ENCODE results near the gene PCBP3. TPM values are rescaled to one million over a fixed set of nuclear protein-coding genes. Genes with fewer than 3 reads are reported as not detected.
A peak's percentile ranks its signal among the peaks of the same experiment; 100 is the strongest.

PCBP3 gene
- total RNA-seq = 1 to 10 TPM; 1.9 to 2.2 TPM

DNA sequence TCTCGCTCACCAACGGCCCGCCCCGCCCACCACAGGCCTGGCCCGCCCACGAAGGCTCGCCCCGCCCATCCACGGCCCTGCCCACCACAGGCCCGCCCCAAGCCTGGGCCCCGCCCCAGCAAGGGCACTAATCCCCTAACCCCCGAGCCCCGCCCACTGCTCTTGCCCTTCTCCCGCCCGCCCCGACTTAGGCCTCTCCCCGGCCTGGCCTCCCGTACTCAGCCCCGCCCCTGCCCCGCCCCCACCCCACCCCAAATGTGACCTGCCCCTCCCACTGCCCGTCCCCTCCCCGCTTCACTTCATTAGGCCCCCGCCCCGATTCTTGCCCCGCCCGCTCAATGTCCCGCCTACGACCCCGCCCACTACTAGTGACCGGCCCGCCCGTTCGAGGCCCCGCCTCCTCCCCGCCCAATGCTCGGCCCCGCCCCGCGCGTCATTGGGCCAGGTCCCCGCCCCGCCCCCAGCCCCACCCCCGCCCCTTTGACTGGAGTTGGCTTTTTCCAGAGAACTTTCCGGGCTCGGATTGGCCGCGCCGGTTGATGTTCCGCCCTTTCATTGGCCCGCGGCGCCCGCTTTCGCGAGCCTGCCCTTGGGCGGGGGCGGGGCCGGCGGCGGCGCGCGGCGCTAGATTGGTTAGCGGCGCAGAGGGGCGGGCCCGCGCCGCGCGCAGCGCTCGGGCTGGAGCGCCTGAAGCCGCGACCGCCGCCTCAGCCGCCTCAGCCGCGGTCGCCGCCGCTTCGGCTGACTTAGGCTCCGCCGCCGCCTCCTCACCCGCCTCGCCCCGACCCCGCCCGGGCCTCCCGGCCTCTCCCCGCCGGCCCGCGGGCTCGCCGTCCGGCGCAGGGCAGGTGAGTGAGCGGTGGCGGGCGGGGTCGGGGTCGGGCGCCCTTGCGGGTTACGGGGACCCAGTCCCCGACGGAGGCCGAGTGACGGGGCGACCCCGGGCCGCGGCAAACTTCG lies at the start of gene PCBP3:
Gene PCBP3 (plus strand): TSS at position 705 of the 960 bp plus-strand sequence. CDS start 206,361 bp downstream, outside the sequence.
- peak within 1 kb of the TSS; percentile 71 for H3K4me3 Mint-ChIP-seq
- ChIA-PET CTCF (no interaction called here), POLR2A (no interaction called here)
- H3K27me3 Mint-ChIP-seq = peaks cover 15% of the 10 kb centered on the region
- no peaks in the 10 kb centered on the region for H3K9me3 Mint-ChIP-seq
- DNase-seq (peak; percentile 98), ATAC-seq (peak; percentile 87)
- peak within 1 kb of the TSS; percentile 34 for H3K27ac Mint-ChIP-seq
- no peaks in the 10 kb centered on the region for H3K36me3 Mint-ChIP-seq (ENCODE audit: low read depth)
- peaks cover 39% of the 10 kb centered on the region for H3K4me1 Mint-ChIP-seq (ENCODE audit: low read depth)
- intact Hi-C loops (cut with micrococcal nuclease) = no loop called here
- no peak for TF ChIP-seq CTCF (IDR thresholded peaks at IDR 0.05)

DNA sequence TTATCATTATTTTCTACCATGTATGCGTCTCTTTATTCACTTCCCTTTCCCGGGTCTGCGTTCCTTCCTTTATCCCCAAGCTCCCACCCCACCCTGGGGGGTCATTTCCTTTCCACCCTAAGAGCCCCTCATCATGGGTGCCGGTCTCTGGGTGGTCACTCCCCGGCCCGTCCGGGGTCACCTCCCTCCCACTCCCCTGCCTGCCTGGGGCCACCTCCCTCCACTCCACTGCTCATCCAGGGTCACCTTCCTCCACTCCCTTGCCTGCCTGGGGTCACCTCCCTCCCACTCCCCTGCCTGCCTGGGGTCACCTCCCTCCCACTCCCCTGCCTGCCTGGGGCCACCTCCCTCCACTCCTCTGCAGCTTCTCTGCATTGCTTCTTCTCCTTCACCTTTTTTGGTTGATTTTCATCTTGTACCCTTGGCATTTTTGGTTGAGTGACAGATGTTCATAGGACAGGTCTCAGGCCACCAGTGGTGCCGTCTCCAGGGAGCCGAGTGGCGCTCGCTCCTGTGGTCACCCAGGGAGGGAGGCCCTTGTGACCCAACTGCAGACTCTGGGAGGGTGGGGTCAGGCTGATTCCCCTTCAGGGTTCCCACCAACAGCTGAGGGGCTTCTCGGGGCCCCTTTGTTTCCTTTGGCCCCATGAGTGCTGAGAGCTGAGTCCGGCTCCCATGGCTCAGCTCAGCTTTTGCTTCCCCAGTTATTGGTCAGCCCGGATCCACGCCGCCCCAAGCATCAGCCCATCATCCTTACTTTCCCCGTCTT lies 48.6 kb upstream of the PCBP3 start:
- no peaks in the 10 kb centered on the region for H3K27me3 Mint-ChIP-seq
- ChIA-PET CTCF (interaction anchor here (0.8 to 2.5 kb wide), 4 partner anchors 20 to 225 kb away, joined by 3 to 15 read pairs (median 8); no protein-coding TSS in a partner anchor), POLR2A (interaction anchor here (1.5 kb wide), 1 partner anchor 224 kb away, joined by 3 read pairs; no protein-coding TSS in a partner anchor)
- H3K9me3 Mint-ChIP-seq = no peaks in the 10 kb centered on the region
- H3K4me1 Mint-ChIP-seq (ENCODE audit: low read depth) = peaks cover 20% of the 10 kb centered on the region
- H3K27ac Mint-ChIP-seq = peak overlapping the region; percentile 23
- no peak overlapping the region for H3K4me3 Mint-ChIP-seq
- no peak for TF ChIP-seq CTCF (IDR thresholded peaks at IDR 0.05)
- no peaks in the 10 kb centered on the region for H3K36me3 Mint-ChIP-seq (ENCODE audit: low read depth)
- intact Hi-C loops (cut with micrococcal nuclease) = loop anchor here (5.0 kb wide), 1 partner anchor 118 kb away; no protein-coding TSS in a partner anchor
- no peak for ATAC-seq
- no peak for DNase-seq

DNA sequence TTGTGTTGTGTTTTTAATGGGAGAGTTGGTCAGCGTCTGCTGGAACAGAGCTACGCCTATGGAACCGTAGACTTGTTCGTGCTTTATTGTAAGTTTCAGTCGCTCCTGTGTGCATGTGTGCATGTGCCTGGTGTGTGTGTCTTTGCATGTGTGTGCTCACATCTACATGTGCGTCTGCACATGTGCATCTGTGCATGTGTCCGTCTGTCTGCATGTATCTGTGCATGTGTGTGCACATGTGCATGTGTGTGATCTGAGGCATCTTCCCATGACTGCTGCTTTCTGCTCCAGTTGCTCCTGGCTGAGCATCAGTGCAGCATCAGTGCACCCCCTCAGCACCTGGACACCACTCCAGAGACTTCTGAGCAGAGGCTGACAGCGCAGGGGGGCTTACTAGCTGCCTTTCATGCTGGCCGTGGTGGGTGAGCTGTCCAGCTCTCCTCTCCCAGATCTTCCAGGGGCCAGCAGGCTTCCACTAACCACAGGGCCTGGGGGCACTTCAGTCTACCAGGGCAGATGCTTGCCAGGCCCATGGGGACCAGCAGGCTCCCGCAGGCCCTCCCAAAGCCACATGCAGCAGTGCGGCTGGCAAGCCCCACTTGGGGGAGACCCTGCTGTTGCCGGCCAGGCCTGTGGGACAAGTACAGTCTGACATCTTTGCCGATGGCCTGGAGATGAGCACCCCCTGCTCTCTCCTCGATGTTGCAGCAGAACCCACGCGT lies 47.8 kb upstream of the PCBP3 start:
- ATAC-seq = no peak
- H3K27ac Mint-ChIP-seq = no peak overlapping the region
- no peak for TF ChIP-seq CTCF (IDR thresholded peaks at IDR 0.05)
- intact Hi-C loops (cut with micrococcal nuclease) = loop anchor here (2.0 to 5.0 kb wide), 2 partner anchors 41 to 118 kb away; no protein-coding TSS in a partner anchor
- ChIA-PET CTCF (interaction anchor here (0.7 to 2.7 kb wide), 13 partner anchors 12 to 294 kb away, joined by 3 to 15 read pairs (median 4); no protein-coding TSS in a partner anchor), POLR2A (interaction anchor here (0.9 to 1.5 kb wide), 2 partner anchors 52 to 223 kb away, joined by 3 read pairs; no protein-coding TSS in a partner anchor)
- no peak overlapping the region for H3K4me3 Mint-ChIP-seq
- peaks cover 20% of the 10 kb centered on the region for H3K4me1 Mint-ChIP-seq (ENCODE audit: low read depth)
- peaks cover 3% of the 10 kb centered on the region for H3K9me3 Mint-ChIP-seq
- no peaks in the 10 kb centered on the region for H3K27me3 Mint-ChIP-seq
- DNase-seq = no peak
- no peaks in the 10 kb centered on the region for H3K36me3 Mint-ChIP-seq (ENCODE audit: low read depth)

- peak; percentile 91 for TF ChIP-seq CTCF (IDR thresholded peaks at IDR 0.05)
- Mint-ChIP-seq H3K27me3 (no peaks in the 10 kb centered on the region), H3K4me1 (ENCODE audit: low read depth) (peaks cover 20% of the 10 kb centered on the region), H3K27ac (no peak overlapping the region), H3K4me3 (no peak overlapping the region), H3K9me3 (peaks cover 3% of the 10 kb centered on the region), H3K36me3 (ENCODE audit: low read depth) (no peaks in the 10 kb centered on the region)
- ATAC-seq (peak; percentile 77), DNase-seq (peak; percentile 91)
- ChIA-PET POLR2A (interaction anchor here (0.9 kb wide), 1 partner anchor 53 kb away, joined by 3 read pairs; no protein-coding TSS in a partner anchor), CTCF (interaction anchor here (0.7 to 2.7 kb wide), 15 partner anchors 11 to 293 kb away, joined by 3 to 15 read pairs (median 4); no protein-coding TSS in a partner anchor)
- intact Hi-C loops (cut with micrococcal nuclease) = loop anchor here (2.0 to 5.0 kb wide), 2 partner anchors 42 to 120 kb away; no protein-coding TSS in a partner anchor
Measured at GRCh38 chr21:45596704-45597318, 46.7 kb upstream of the PCBP3 start.
